ENCODE data around the gene RBP5.

RBP5 gene

DNA sequence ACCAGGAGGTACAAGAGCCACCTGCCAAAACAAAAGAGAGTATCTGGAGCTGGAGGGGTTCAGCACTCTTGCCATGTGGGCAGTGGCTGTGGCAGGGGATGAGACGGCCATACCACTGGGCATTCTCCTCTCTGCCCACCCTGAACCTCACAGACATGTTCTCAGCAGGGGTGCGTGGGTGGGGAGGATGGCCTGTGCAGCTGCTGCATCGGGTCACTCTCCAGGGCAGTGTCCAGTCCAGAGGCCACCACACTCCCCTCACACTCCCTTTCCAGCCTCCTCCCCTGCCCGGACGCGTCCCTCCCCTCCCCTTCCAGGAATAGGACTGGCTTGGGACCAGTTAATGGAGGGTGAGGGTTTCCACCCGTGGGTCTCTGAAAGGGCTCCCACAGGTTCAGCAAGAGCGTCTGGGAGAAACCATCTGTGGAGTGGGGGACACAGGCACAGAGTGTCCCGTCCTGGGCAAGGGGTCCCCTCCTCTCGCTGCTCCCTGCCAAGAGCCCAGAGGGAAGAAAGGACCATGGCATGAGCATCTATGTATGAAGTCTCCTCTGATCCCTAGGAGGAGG, 36.9 kb downstream of the RBP5 start (continued):
- TF ChIP-seq GLI2 (tag by site-specific recombination; IDR thresholded peaks at IDR 0.05; ENCODE audit: borderline replicate concordance, low read depth) (no peak), ZNF37A (tag by site-specific recombination; IDR thresholded peaks at IDR 0.05) (no peak)

DNA sequence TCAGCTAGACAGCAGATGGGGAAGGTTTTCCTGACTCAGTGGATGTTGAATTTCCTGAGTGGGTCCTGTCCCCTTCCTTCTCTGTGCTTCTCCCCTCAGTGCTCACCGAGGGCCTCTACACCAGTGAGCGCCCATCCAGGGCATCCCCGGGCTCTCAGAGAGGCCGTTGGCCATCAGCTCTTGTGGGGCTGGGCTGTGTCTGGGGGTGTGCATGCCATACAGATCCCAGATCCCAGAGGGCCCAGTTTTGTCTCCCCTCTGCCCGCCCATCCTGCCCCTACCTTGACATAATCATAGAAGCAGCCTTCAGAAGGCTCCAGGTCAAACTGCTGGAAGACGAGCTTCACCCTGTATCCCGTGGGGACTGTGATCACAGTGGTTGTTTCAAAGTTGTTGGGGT, 37.5 kb downstream of the RBP5 start:
- Histone ChIP-seq H3K4me3 (ENCODE audit: low read depth, low read length) (no peak overlapping the region), H3K27ac (ENCODE audit: extremely low read depth, low read depth, low read length) (no peak overlapping the region), H3K9me3 (ENCODE audit: control insufficient read depth, insufficient read depth, low read depth, low read length) (no peaks in the 10 kb centered on the region), H3K4me1 (ENCODE audit: control insufficient read depth, insufficient read depth, low read length) (no peaks in the 10 kb centered on the region), H3K36me3 (ENCODE audit: control insufficient read depth in 2 of 2, insufficient read depth in 1 of 2, low read length in 2 of 2) (no peaks in the 10 kb centered on the region)
- ChIA-PET POLR2A (no interaction called here), CTCF (interaction anchor here (0.9 to 2.1 kb wide), 2 partner anchors 73 to 146 kb away, joined by 3 to 7 read pairs; partner anchors contain the start of gene LPCAT3)
- TF ChIP-seq ZNF664 (tag by site-specific recombination; IDR thresholded peaks at IDR 0.05), result no peak
- TF ChIP-seq ZNF747 (tag by site-specific recombination; IDR thresholded peaks at IDR 0.05), result no peak
- no peak for TF ChIP-seq ZNF221 (tag by site-specific recombination; IDR thresholded peaks at IDR 0.05; ENCODE audit: borderline replicate concordance)
- no peak for TF ChIP-seq SETDB1 (IDR thresholded peaks at IDR 0.05; ENCODE audit: insufficient read length, low read length)
- no peak for TF ChIP-seq ZNF155 (tag by site-specific recombination; IDR thresholded peaks at IDR 0.05)
- no peak for TF ChIP-seq ZNF473 (tag by site-specific recombination; IDR thresholded peaks at IDR 0.05)

DNA sequence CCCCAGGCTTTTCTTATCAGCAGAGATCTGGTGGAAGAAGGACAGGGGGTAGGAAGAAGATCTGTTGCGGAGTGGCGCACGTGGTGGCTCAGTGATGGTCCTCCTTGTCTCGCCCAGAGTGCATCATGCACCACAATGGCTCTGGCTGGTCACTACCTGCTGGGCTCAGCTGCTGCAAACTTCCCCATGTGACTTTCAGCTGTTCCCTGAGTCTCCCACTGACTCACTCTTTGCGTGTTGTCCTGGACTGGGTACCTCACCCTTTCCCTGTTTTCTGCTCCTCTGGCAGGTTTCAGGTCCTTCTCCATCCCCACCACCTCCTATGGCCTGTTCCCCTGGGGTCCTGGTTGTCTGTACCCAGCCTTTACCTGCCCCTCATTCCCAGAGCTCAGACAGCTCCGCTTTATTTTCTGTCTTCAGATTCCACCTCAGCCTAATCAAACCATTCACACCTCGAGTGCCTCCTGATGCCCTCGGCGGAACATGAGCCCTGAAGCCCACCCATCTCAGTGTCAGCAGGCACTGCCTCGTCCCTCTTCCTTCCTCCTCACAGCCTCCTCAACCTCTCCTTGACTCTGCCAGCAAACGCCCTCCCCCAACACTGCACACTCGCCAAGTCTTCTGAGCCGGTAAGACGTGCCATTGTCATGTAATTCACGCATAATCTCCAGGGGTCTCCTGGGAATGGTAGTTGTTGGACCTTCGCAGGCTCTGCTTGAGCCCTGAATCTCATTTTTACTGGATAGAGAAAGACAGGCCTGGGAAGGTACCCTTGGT, 38.3 kb downstream of the RBP5 start:
- no peaks in the 10 kb centered on the region; a peak in 1 of 3 replicates for H3K36me3 ChIP-seq (ENCODE audit: control insufficient read depth in 2 of 2, insufficient read depth in 1 of 2, low read length in 2 of 2)
- no peaks in the 10 kb centered on the region for H3K4me1 ChIP-seq (ENCODE audit: control insufficient read depth, insufficient read depth, low read length)
- TF ChIP-seq ZIC2 (tag by site-specific recombination; IDR thresholded peaks at IDR 0.05), result peak; percentile 31; the same call in 1 of the 2 replicates
- no peak for TF ChIP-seq ZNF248 (tag by site-specific recombination; IDR thresholded peaks at IDR 0.05)
- TF ChIP-seq, protein P1, sequence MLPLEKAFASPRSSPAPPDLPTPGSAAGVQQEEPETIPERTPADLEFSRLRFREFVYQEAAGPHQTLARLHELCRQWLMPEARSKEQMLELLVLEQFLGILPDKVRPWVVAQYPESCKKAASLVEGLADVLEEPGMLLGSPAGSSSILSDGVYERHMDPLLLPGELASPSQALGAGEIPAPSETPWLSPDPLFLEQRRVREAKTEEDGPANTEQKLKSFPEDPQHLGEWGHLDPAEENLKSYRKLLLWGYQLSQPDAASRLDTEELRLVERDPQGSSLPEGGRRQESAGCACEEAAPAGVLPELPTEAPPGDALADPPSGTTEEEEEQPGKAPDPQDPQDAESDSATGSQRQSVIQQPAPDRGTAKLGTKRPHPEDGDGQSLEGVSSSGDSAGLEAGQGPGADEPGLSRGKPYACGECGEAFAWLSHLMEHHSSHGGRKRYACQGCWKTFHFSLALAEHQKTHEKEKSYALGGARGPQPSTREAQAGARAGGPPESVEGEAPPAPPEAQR (tag by site-specific recombination; IDR thresholded peaks at IDR 0.05), result no peak
- TF ChIP-seq BCL11B (tag by site-specific recombination; IDR thresholded peaks at IDR 0.05; ENCODE audit: low read depth), result no peak
- TF ChIP-seq, protein P2, sequence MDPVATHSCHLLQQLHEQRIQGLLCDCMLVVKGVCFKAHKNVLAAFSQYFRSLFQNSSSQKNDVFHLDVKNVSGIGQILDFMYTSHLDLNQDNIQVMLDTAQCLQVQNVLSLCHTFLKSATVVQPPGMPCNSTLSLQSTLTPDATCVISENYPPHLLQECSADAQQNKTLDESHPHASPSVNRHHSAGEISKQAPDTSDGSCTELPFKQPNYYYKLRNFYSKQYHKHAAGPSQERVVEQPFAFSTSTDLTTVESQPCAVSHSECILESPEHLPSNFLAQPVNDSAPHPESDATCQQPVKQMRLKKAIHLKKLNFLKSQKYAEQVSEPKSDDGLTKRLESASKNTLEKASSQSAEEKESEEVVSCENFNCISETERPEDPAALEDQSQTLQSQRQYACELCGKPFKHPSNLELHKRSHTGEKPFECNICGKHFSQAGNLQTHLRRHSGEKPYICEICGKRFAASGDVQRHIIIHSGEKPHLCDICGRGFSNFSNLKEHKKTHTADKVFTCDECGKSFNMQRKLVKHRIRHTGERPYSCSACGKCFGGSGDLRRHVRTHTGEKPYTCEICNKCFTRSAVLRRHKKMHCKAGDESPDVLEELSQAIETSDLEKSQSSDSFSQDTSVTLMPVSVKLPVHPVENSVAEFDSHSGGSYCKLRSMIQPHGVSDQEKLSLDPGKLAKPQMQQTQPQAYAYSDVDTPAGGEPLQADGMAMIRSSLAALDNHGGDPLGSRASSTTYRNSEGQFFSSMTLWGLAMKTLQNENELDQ (tag by site-specific recombination; IDR thresholded peaks at IDR 0.05; ENCODE audit: low read depth), result no peak
- peak; percentile 53; the same call in 1 of the 2 replicates for TF ChIP-seq ZNF133 (tag by site-specific recombination; IDR thresholded peaks at IDR 0.05)
- ChIA-PET CTCF (interaction anchor here (0.7 to 2.1 kb wide), 3 partner anchors 51 to 874 kb away, joined by 3 to 8 read pairs (median 7); no protein-coding TSS in a partner anchor), POLR2A (no interaction called here)
- H3K9me3 ChIP-seq (ENCODE audit: control insufficient read depth, insufficient read depth, low read depth, low read length), result no peaks in the 10 kb centered on the region
- H3K27ac ChIP-seq (ENCODE audit: extremely low read depth, low read depth, low read length), result no peak overlapping the region
- H3K4me3 ChIP-seq (ENCODE audit: low read depth, low read length), result no peak overlapping the region
